GM18499 (cell line): ENCODE measurements around the gene JPH2.

ENCODE experiments used
- ATAC-seq: cut with Tn5 transposase; IDR thresholded peaks from one replicate; pipeline ENCODE4 v1.9.1; 2021; ENCODE audit warnings: moderate number of reproducible peaks; ENCODE audit not compliant: insufficient read depth, unreplicated experiment

JPH2 gene

DNA sequence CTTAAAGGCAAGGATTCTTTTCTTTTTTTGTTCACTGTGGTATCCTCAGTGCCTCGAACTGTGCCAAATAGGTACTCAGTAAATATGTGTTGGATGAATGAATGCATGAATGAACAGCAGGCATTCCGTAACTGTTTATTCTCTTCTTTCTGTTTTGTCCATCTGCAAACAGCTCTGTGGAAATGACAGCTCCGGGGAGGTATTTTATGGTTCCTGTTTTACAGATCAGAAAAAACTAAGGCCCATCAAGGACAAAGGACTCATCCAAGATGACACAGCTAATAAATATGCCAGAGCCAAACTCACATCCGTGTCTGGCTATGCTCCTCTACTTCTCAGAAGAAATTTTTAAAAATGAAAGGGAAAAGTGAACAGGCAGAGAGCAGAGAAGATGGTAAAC, 21.0 kb downstream of the JPH2 start:
- ATAC-seq = no peak

- no peak for ATAC-seq
Observed at GRCh38 chr20:44160133-44160532, 26.9 kb downstream of the JPH2 start.

DNA sequence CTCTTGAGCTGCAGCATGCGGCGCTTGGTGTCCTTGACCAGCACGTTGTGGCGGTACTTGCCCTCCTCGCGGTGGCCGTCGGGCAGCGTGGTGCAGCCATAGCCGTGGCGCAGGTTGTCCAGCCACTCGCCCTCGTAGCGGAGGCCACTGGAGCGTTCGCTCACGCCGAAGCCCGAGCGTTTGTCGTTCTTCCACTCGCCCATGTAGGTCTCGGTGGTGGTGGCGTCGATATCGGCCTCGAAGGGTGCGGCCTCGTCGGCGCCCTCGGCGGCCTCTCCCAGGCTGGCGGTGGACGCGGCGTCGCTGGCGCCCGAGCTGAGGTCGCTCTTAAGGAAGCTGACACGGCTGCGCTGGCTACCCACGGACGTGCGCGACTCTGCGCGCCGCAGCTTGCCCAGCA, 27.3 kb downstream of the JPH2 start:
- ATAC-seq = no peak

DNA sequence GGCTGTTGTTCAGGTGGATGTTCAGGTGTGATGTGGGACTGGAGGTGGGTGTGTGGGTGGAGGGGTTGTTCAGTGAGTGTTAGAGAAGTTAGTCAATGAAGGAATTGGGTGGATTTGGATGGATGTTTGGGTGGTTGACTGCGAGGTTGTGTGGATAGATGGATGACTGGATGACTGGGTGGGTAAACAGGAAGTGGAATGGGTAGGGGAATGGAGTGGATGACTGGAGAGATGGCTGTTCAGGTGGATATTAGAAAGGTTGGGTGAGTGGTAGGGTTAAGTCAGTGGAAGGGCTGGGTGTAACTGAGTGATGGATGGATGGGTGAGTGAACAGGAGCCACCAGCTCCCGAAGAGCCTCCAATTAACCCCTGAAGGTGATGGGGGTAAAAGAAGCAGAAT, 27.9 kb downstream of the JPH2 start:
- no peak for ATAC-seq

DNA sequence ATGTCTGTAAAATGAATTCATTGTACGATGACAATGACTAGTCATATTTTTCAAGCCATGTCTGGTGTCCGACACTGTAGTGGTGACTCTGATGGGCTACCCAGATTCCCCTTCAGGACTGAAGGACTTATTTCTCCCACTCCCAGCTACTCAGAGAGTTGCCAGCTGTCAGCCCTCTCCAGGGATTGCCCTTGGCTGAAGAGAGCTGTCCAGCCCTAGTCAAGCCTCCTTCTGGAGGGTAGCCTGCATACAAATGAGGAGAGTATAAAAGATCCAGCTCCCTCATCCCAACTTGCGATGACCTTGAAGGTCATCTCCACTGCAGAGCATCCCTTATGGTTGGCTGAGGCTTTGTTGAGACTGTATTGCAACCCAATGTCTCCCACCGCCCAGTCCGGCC, 29.9 kb downstream of the JPH2 start:
- ATAC-seq = no peak

DNA sequence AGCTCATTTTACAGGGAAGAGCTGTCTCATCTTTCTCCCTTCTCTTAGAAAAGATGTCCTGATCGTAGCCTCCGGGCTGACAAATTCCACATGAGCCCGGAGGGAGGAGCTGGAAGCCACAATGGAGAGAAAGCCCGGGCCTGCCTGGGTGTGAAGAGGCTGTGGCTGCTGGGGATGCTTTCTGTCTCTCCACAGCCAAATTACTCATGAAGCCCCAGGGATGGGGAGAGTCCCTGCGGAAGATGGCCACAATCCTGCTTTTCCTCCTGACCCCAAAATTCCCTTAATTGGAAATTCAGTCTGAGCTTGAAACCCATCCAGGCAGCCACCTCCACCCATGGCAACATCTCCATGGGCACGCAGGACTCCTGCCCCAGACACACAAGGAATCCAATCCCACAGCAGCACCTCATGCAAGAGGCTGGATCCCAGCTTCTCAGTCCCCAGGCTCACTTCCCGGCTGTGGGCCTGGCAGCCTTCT, 32.4 kb downstream of the JPH2 start:
- no peak for ATAC-seq

- ATAC-seq = no peak
Observed at GRCh38 chr20:44153636-44154043, 33.3 kb downstream of the JPH2 start.

DNA sequence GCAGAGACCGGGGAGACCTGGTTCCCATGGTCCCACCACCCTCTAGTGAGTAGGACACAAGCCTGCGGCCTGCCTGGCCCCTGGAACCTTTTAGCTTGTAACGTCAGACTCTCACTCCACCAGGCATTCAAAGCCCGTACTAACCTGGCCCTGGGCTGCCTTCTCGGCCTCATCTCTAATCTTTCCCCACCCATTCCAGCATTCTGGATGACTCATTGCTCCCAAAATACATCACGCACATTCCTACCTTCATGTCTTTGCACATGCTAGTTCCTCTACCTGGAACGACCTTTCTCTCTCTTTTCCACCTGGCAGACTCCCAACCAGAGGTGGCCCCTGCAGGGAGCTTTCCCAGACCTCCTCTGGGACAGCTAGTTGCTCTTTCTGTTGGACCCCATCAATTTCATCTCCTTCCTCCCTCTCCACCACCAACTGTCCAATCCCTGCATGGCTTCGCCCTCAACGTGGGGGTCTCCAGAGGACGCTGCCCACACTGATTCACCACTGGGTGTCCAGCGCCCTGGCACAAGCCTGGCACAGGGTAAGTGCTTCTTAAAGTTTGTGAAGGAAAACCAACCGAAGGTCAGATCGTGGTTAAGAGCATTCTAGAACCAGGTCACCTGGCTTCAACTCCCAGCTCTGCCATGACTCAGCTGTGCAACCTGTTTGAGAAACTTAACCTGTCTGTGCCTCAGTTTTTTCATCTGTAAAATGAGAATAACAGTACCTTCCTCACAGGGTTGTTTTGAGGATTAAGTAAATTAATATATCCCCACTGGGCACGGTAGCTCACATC, 35.2 kb downstream of the JPH2 start:
- ATAC-seq = no peak

DNA sequence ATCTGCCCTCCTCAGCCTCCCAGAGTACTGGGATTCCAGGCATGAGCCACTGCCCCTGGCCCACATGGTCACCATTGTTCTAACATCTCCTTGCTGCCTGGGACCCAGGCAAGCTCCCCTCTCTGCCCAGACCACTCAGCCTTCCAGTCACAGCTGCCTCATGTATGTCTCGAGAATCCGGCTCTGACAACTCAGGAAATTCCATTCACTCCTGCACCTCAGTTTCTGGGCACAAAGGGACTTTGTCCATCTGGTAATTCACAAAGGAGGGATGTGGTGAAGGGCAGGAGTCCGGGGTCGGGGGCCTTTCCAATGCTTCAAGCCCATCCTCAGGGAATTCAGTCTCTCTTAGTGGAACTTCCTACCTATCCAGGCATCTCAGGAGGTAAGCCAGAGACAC, 40.7 kb downstream of the JPH2 start:
- no peak for ATAC-seq

GRCh38 chr20:44145131-44145775, 41.7 kb downstream of the JPH2 start:
- no peak for ATAC-seq

GRCh38 chr20:44143936-44144335, 43.1 kb downstream of the JPH2 start:
- no peak for ATAC-seq

GRCh38 chr20:44142413-44142812, 44.6 kb downstream of the JPH2 start:
- no peak for ATAC-seq

DNA sequence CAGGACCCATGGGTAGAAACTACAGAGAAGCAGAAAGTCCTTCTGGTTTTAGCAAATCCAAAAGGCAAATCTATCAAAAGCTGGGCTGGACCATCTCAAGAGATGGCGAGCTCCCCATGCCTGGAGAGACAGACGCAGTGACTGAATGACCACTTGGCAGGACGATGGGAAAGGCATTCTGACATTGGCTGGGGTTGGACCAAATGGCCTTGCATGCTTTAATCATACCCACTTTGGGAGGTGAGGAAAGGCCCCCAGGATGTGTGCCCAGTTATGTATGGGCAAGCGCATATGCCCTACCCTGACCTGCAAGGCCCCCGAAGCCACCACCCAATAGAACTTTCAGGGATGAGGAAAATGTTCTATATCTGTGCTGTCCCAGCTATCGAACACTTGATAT, 45.1 kb downstream of the JPH2 start:
- no peak for ATAC-seq

DNA sequence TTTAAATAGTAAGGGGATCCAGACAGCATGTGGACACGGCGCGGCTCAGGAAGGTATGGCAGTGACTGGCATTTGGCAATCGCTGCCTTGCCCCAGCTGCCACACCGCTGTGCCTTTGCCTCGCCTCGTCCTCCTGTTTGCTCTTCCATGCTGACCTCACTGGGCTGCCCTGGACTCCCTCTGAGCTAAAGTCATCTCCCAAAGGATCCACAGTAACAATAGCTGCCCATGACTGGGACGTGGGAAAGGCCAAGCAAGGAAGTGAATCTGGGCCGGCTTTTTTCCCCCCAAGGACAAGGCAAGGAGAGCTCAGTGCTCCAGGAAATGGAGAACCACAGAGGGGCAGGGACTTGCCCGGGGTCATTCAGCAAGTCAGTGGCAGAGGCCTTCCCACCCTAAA, 48.1 kb downstream of the JPH2 start:
- no peak for ATAC-seq

DNA sequence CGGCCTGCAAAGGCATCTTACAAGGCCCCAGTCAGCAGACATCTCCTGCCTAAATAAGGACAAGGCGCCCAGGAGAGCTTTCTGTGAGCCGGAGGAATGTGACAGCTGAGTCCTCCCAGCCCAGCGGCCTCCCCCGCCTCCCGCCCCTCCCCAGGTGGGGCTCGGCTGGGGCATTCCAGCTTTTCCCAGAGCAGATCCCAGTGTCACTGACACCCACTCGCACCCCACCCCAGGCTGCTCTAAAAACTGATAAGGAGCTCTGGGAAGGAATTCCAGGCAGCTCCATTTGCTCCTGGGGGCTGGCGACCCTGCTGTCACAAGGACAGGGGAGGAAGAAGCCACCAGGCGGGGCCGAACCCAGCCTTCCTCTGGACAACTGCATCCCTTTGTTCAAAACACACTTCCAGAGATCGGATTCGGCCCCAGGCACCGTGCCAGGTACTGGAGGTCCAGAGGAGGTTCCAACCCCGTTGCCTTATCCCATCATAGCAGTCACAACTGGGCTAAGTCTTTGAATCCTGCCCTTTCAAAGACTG, 49.7 kb downstream of the JPH2 start:
- no peak for ATAC-seq

DNA sequence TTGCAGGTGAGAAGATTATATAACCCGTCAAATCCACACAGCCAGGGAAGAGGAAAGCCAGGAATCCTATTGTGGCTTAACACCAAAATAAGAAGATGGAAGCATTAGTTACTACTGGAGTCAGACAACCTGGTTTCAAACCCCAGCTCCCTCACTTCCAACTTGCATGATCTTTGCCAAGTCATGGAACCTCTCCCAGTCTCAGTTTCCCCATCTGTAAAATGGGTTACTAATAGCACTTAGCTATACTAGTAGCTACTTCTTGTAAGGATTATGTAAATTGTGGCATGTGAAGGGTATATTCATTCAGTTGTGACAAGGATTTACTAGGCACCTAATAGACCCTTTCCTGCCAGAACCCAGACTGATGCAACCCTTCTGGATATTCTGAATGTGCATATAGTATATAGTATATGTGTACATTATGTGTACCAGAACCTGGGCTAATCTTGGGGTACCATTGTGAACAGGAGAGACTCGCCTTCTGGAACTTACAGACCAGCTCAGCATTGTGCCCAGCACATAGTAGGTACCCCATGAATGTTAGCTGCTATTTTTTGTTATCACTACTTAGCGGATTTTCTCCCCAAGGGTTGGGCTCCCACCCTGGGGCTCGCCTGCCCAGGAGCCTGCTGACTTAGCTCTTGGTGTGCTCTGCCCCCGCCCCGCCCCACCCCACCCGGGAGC, 50.3 kb downstream of the JPH2 start:
- ATAC-seq = no peak

GRCh38 chr20:44135417-44136204, 51.4 kb downstream of the JPH2 start:
- ATAC-seq = no peak

DNA sequence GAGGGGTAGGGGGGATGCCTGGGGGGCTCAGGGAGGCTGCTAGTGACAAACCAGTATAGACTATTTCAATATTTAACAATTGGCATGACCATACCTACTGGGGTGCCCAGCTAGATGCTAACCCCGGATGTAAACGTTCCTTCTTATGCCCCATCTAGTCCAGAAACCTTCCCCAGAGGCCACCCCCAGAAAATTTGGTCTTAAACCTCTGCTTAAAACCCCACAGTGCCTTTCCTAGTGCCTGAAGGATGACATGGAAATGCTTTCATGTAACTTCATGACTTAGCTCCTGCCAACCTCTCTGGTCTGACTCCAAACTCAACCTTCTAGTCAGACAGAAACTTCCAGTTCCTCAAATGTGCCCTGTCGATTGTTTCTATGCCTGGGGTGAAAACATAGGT, 52.0 kb downstream of the JPH2 start:
- ATAC-seq = no peak

DNA sequence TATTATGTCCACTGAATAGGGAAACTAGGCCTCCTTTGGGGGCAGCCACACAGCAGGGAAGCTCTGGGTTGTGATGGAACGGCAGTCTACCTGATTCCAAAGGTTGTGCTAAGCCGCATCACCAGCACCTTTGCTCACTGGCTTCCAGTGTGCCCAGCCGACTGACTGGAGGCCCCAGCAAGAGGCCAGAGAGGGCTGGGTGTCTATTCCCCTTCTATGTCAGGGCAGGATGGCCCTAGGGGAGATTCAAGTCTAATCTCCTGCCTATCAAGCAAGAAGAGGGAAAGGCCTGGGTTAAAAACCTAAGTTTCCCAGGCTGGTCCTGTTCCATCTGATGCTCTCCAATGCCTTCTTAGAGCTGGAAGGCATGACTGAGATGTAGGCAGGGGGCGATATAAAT, 53.6 kb downstream of the JPH2 start:
- no peak for ATAC-seq

- no peak for ATAC-seq
Observed at GRCh38 chr20:44131704-44132103, 55.3 kb downstream of the JPH2 start.
